GM19372 (cell line): ENCODE measurements around the gene TRIM26.
"Not testable (repeated sequence)": the region's sequence is repeated elsewhere in the genome, so short reads cannot be mapped to it uniquely, and the experiment has no call there.

Source experiments
- ATAC-seq: cut with Tn5 transposase; IDR thresholded peaks from one replicate; pipeline ENCODE4 v1.9.1; 2021; ENCODE audit warnings: mild to moderate bottlenecking, low read depth, moderate library complexity; ENCODE audit not compliant: unreplicated experiment

The TRIM26 gene

GRCh38 chr6:30156262-30156599, 57.0 kb downstream of the TRIM26 start:
- no peak for ATAC-seq

DNA sequence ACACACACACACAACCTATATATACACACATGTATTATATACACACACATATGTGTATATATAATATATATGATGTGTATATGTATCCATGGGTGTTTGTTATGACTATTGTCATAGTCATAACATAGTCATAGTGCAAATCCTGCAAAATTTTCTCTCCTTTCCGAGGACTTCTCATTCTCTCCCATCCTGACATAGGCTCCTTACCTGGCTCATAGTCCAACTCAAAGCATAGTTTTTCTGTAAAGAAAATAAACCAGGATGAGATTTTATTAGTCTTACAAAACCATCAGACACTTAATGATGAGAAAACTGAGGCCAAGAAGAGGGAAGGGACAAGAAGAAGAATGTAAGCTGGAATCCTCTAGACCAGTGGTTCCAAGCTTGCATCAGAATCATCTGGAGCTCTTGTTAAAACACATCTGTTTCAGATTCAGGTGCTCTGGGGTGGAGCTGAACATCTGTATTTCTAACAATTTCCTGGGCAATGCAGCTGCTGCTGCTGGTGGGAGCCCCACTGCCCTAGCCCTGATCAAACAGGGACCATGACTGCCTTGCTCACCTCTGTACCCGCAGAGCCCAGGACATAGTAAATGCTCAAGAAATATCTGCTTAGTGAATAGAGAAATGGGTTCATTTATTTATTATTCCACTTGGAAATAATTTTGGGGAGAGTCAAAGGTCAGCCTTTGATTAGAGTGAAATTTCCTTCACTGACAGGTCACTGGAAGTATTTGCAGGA, 57.5 kb downstream of the TRIM26 start:
- no peak for ATAC-seq

- ATAC-seq: no peak
Observed at GRCh38 chr6:30154709-30155519, 58.3 kb downstream of the TRIM26 start.

DNA sequence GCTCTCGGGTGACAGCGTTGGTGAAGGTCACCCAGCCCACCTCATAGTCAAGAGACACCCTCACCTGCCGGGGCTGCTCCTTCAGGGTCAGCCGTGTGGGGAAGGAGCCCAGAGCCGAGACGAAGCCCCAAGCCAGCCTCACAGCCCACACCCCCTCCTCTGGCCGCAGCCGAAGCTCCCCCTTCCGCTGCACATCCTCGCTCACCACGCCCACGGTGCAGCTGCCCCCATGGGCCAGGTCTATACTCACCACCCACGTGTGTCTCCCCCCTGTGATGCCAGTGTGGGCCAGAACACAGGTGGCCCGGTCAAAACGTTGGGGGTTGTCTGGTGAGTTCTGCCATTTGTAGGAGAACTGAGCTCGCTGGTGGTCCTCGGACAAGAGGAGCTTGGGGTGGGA, 59.1 kb downstream of the TRIM26 start:
- ATAC-seq: no peak

- ATAC-seq: no peak
Observed at GRCh38 chr6:30152910-30153610, 60.1 kb downstream of the TRIM26 start.

- ATAC-seq: no peak
Observed at GRCh38 chr6:30152016-30152673, 61.1 kb downstream of the TRIM26 start.

GRCh38 chr6:30151580-30151979, 61.6 kb downstream of the TRIM26 start:
- no peak for ATAC-seq

DNA sequence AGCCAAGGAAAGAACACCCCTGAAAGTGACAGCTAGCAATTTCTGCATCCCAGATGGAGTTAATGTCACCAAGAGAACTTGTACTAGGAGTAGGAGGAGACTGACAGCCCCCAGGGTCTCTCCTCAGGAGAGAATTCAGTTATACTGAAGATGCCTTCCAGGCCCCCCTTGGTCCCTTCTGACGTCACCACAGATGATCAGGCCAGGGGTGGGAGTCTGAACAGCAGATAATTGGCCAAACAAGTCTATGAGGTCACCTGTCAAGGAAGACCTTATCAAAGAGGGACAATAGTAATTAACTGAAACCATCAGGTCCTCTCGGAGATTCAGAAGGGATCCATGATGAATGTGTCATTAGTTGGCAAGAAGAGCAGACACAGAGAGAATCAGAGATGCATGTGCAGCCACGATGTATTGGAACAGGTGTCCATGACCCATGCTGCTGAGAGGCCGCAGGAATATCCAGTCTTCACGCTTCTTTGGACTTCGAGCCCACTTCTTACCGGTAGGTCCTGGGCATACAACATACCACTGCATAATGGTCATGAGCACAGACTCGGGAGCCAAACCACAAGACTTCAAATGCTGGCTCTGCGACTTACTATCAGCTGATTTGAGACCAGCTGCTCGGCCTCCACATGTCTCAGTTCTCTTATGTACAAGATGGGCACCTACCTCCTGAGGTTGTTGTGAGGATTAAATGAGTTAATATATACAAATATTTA, 62.4 kb downstream of the TRIM26 start:
- ATAC-seq: no peak

GRCh38 chr6:30149858-30150550, 63.2 kb downstream of the TRIM26 start:
- ATAC-seq: no peak

GRCh38 chr6:30149234-30149633, 64.0 kb downstream of the TRIM26 start:
- no peak for ATAC-seq

DNA sequence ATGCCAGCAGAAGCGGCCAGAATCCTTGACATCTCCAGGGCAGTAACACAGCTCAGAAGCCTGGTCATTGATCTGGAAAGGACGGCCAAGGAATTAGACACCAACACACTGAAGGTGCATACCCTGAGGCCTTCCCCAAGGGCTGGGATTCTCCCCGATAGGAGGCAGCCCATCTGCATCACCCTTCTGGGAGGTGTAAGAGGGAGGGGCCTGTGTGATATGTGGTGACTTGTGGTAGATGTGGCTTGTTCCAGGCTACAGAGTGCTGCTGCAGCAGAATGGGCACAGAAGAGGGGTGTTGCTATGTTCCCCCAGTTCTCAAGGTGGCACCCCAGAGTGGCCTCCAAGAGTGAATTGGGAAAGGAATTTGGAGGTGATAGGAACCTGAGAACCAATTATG, 66.1 kb downstream of the TRIM26 start:
- ATAC-seq: no peak

GRCh38 chr6:30145818-30146217, 67.4 kb downstream of the TRIM26 start:
- no peak for ATAC-seq

GRCh38 chr6:30144811-30145210, 68.4 kb downstream of the TRIM26 start:
- ATAC-seq: no peak

GRCh38 chr6:30143780-30144179, 69.4 kb downstream of the TRIM26 start:
- ATAC-seq: no peak

DNA sequence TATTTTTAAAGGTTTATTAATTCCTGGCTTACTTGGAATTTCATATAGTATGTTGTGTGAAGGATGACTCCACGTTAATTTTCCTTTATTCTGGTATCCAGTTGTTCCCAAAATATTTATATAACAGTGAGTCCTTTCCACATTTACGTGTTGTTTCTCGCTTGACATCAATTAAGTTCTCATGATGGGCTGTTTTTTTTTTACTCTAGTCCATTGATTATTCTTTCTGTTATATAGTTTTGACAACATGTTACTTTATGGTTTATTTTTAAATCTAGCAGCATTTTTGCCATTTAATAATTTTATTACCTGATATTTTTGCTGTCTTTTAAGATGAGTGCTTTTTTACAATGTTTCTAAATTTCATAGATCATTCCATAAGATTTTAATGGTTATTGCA, 70.5 kb downstream of the TRIM26 start:
- ATAC-seq: no peak

GRCh38 chr6:30140240-30140639, 73.0 kb downstream of the TRIM26 start:
- ATAC-seq: not testable (repeated sequence)

GRCh38 chr6:30136570-30137286, 76.5 kb downstream of the TRIM26 start:
- no peak for ATAC-seq

- no peak for ATAC-seq
Observed at GRCh38 chr6:30135757-30136156, 77.4 kb downstream of the TRIM26 start, which contains the start of gene TRIM40. Gene TRIM40, plus strand, starts transcription at chr6:30136140. Its CDS starts 897 bp downstream, at chr6:30137037.

- no peak for ATAC-seq
Observed at GRCh38 chr6:30135147-30135546, 78.1 kb downstream of the TRIM26 start.
